HG03342 (cell line): ENCODE measurements around the gene RPL37.
"Not testable (repeated sequence)": the region's sequence is repeated elsewhere in the genome, so short reads cannot be mapped to it uniquely, and the experiment has no call there.

Source experiments
- ATAC-seq: cut with Tn5 transposase; IDR thresholded peaks from one replicate; pipeline ENCODE4 v1.9.1; 2021; ENCODE audit warnings: mild to moderate bottlenecking, moderate library complexity; ENCODE audit not compliant: unreplicated experiment

The RPL37 gene

GRCh38 chr5:40798012-40798800, 36.8 kb downstream of the RPL37 start, which contains the start of gene PRKAA1:
Gene PRKAA1 (minus strand): TSS chr5:40798374. CDS start chr5:40798189, 185 bp downstream.
- peak; percentile 97 for ATAC-seq

- peak; percentile 39 for ATAC-seq
Observed at GRCh38 chr5:40797273-40798011, 37.6 kb downstream of the RPL37 start.

GRCh38 chr5:40796487-40796889, 38.5 kb downstream of the RPL37 start:
- ATAC-seq: no peak

GRCh38 chr5:40794877-40795276, 40.1 kb downstream of the RPL37 start:
- ATAC-seq: not testable (repeated sequence)

GRCh38 chr5:40794340-40794739, 40.7 kb downstream of the RPL37 start:
- not testable (repeated sequence) for ATAC-seq

GRCh38 chr5:40792691-40793090, 42.3 kb downstream of the RPL37 start:
- ATAC-seq: not testable (repeated sequence)

GRCh38 chr5:40791715-40792139, 43.3 kb downstream of the RPL37 start:
- ATAC-seq: no peak

- ATAC-seq: no peak
Observed at GRCh38 chr5:40790947-40791593, 44.0 kb downstream of the RPL37 start.

GRCh38 chr5:40788941-40789340, 46.1 kb downstream of the RPL37 start:
- ATAC-seq: not testable (repeated sequence)

GRCh38 chr5:40787986-40788385, 47.0 kb downstream of the RPL37 start:
- ATAC-seq: no peak

- not testable (repeated sequence) for ATAC-seq
Observed at GRCh38 chr5:40786664-40787063, 48.4 kb downstream of the RPL37 start.

- no peak for ATAC-seq
Observed at GRCh38 chr5:40784916-40785315, 50.1 kb downstream of the RPL37 start.

- no peak for ATAC-seq
Observed at GRCh38 chr5:40784027-40784653, 50.9 kb downstream of the RPL37 start.

GRCh38 chr5:40781843-40782409, 53.1 kb downstream of the RPL37 start:
- no peak for ATAC-seq

GRCh38 chr5:40780858-40781257, 54.2 kb downstream of the RPL37 start:
- ATAC-seq: no peak

- ATAC-seq: no peak
Observed at GRCh38 chr5:40780199-40780598, 54.8 kb downstream of the RPL37 start.

GRCh38 chr5:40779561-40779960, 55.5 kb downstream of the RPL37 start:
- ATAC-seq: no peak

- ATAC-seq: no peak
Observed at GRCh38 chr5:40778133-40778532, 56.9 kb downstream of the RPL37 start.

GRCh38 chr5:40776658-40776977, 58.4 kb downstream of the RPL37 start:
- ATAC-seq: no peak

GRCh38 chr5:40775846-40776657, 59.0 kb downstream of the RPL37 start:
- no peak for ATAC-seq
